Activated CD8-positive, alpha-beta T cell treated with anti-CD3 and anti-CD28 coated beads for 36 hours (primary cell): ENCODE measurements around the gene CHST13. TPM values are rescaled to one million over a fixed set of nuclear protein-coding genes. Genes with fewer than 3 reads are reported as not detected.

Source experiments
- ATAC-seq: fragments of 200-7000 bp; cut with Tn5 transposase; one replicate; pipeline ENCODE4 v1.10.0; 2021; ENCODE audit warnings: mild to moderate bottlenecking, moderate library complexity
- CTCF ChIA-PET: fragments of 350-600 bp; sonication (Branson Sonifier 250); formaldehyde crosslinking; loops from one replicate; lab custom pipeline; 2021; ENCODE audit warnings: antibody characterized with exemption; lab: Charles Lee
- POLR2A ChIA-PET: fragments of 350-600 bp; sonication (Branson Sonifier 250); formaldehyde crosslinking; loops from one replicate; lab custom pipeline; 2021; ENCODE audit warnings: antibody characterized with exemption; lab: Charles Lee
- DNase-seq: peaks from one replicate; pipeline ENCODE4 v3.0.0-alpha.2; 2020
- H3K27ac Mint-ChIP-seq: one replicate; pipeline ENCODE4 v1.8.0; 2021; ENCODE audit warnings: mild to moderate bottlenecking, mixed read lengths
- H3K27me3 Mint-ChIP-seq: one replicate; pipeline ENCODE4 v1.8.0; 2021; ENCODE audit warnings: mixed read lengths
- H3K36me3 Mint-ChIP-seq: one replicate; pipeline ENCODE4 v1.8.0; 2021; ENCODE audit warnings: low read depth, mixed read lengths
- H3K4me1 Mint-ChIP-seq: one replicate; pipeline ENCODE4 v1.8.0; 2021; ENCODE audit warnings: low read depth, mixed read lengths
- H3K4me3 Mint-ChIP-seq: one replicate; pipeline ENCODE4 v1.8.0; 2021; ENCODE audit warnings: mild to moderate bottlenecking, moderate library complexity, mixed read lengths
- H3K9me3 Mint-ChIP-seq: one replicate; pipeline ENCODE4 v1.8.0; 2021; ENCODE audit warnings: mixed read lengths
- intact Hi-C: fragments of 100-400 bp; cut with micrococcal nuclease; formaldehyde crosslinking; loops from one replicate; pipeline ENCODE4 v1.10.0; 2022
- total RNA-seq, 2 experiments: library from RNA; stranded (reverse); gene quantifications; one replicate each; pipeline ENCODE4 v1.2.3, GENCODE V29; 2021
- TF ChIP-seq, protein P1 (sequence below): fragments of 200-600 bp; IDR thresholded peaks from one replicate; pipeline ENCODE4 v1.8.0; 2022; ENCODE audit warnings: antibody characterized with exemption, mild to moderate bottlenecking

The CHST13 gene
- total RNA-seq, 2 experiments from 2014 or later = not detected

DNA sequence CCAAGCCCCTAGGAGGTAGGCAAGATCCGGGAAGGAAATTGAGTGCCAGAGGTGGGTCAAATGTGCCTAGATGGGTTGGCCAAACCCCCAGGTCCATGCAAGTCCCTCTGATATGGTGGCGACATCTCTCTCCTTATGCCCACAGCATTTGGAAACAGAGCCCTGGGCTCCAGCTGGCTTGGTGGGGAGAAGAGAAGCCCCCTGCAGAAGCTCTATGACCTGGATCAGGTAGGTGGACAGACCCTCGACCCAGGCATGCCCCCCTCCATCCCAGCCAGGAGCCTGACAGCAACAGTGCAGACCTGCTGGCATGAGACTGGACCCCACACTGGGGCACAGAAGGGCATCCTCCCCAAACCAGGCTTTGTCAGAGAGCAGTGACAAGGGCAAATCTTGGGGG is 12.2 kb downstream of the CHST13 start:
- ATAC-seq (no peak), DNase-seq (no peak)
- H3K27me3 Mint-ChIP-seq = peaks cover 4% of the 10 kb centered on the region
- POLR2A ChIA-PET = no interaction called here
- CTCF ChIA-PET = interaction anchor here (0.9 kb wide), 1 partner anchor 13 kb away, joined by 3 read pairs; no protein-coding TSS in a partner anchor
- no peak overlapping the region for H3K27ac Mint-ChIP-seq
- TF ChIP-seq, protein P1, sequence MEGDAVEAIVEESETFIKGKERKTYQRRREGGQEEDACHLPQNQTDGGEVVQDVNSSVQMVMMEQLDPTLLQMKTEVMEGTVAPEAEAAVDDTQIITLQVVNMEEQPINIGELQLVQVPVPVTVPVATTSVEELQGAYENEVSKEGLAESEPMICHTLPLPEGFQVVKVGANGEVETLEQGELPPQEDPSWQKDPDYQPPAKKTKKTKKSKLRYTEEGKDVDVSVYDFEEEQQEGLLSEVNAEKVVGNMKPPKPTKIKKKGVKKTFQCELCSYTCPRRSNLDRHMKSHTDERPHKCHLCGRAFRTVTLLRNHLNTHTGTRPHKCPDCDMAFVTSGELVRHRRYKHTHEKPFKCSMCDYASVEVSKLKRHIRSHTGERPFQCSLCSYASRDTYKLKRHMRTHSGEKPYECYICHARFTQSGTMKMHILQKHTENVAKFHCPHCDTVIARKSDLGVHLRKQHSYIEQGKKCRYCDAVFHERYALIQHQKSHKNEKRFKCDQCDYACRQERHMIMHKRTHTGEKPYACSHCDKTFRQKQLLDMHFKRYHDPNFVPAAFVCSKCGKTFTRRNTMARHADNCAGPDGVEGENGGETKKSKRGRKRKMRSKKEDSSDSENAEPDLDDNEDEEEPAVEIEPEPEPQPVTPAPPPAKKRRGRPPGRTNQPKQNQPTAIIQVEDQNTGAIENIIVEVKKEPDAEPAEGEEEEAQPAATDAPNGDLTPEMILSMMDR = no peak
- peaks cover 2% of the 10 kb centered on the region for H3K4me1 Mint-ChIP-seq
- H3K4me3 Mint-ChIP-seq = no peak overlapping the region
- no peaks in the 10 kb centered on the region for H3K36me3 Mint-ChIP-seq
- H3K9me3 Mint-ChIP-seq = no peaks in the 10 kb centered on the region
- intact Hi-C loops = no loop called here

DNA sequence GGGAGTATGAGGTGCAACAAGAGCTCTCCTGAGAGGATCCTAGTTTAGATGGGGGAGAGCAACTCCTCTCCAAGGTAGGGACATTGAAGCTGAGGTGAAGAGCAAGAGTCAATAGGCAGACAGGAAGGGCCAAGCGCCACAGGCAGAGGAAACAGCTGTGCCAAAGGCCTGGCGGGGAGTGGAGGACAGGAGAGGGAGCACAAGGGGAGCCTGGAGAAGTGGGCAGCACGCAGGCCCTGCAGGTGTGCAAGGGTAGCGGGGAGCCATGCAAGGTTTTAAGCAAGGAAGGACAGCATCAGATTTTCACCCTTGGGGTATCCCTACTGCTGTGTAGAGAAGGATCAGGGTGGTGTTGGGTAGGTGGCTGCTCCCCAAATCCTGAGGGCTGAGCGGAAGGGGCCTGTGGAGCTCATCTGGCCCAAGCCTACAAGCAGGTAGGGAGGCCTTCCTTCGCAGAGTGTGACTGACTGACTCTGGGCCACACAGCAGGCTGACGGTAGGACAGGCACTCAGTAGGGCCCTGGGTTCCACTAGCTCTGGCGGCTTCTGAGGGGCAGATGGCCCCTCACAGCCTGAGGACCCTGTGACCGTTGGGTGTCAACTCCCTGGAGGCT is 13.3 kb downstream of the CHST13 start:
- H3K27me3 Mint-ChIP-seq = peaks cover 4% of the 10 kb centered on the region
- CTCF ChIA-PET = interaction anchor here (1.7 kb wide), 1 partner anchor 15 kb away, joined by 6 read pairs; no protein-coding TSS in a partner anchor
- TF ChIP-seq, protein P1 = no peak
- H3K27ac Mint-ChIP-seq = no peak overlapping the region
- POLR2A ChIA-PET = no interaction called here
- H3K4me1 Mint-ChIP-seq = peaks cover 2% of the 10 kb centered on the region
- H3K4me3 Mint-ChIP-seq = no peak overlapping the region
- intact Hi-C loops = no loop called here
- DNase-seq = no peak
- no peak for ATAC-seq
- H3K36me3 Mint-ChIP-seq = no peaks in the 10 kb centered on the region
- H3K9me3 Mint-ChIP-seq = no peaks in the 10 kb centered on the region

DNA sequence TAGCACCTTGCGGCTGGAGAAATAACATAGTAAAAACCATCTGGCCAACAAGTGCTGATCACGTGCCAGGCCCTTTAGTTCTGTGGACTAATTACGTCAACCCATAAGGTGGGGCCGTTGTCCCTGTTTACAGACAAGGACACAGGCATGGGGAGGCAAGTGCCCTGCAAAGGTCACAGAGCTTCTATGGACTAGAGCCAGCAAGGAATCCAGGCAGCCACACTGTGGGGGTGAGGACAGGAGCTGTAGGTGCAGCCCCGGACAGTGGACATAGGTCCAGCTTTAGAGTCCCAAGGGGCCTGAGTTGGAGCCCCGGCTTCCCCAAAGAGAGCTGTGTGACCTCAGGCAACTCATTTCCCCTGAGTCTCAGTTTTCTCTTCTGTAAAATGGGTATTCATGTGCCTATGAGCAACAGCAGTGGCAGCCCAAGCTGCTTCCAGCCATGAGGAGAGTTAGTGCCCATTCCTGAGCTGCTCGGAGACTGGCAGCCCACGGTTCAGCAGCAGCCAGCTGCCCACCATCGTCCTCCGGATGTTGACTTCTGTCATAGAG is 13.9 kb downstream of the CHST13 start:
- Mint-ChIP-seq H3K36me3 (no peaks in the 10 kb centered on the region), H3K4me3 (no peak overlapping the region), H3K4me1 (peaks cover 2% of the 10 kb centered on the region), H3K9me3 (no peaks in the 10 kb centered on the region), H3K27me3 (peaks cover 4% of the 10 kb centered on the region), H3K27ac (no peak overlapping the region)
- intact Hi-C loops = no loop called here
- TF ChIP-seq, protein P1 = no peak
- DNase-seq = no peak
- POLR2A ChIA-PET = no interaction called here
- CTCF ChIA-PET = interaction anchor here (1.7 kb wide), 1 partner anchor 15 kb away, joined by 6 read pairs; no protein-coding TSS in a partner anchor
- no peak for ATAC-seq

DNA sequence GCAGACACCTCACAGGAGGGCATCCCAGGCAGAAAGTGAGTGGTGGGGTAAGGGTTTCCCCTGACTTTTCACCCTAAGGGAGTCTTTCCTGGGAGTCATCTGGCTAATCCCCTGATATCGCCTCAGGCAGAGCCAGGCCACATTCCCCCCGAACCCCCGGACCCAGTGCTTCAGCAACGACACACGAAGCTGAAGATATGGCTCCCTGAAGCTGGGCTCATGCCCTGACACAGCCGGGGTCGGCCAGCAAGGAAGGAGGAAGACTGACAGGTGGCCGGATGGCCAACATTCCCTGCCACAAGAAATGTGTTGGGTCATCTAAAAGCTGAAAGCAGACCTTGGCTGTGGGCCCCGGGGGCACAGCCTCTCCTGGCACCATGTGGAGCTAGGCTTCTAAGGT is 14.4 kb downstream of the CHST13 start:
- intact Hi-C loops = no loop called here
- Mint-ChIP-seq H3K36me3 (no peaks in the 10 kb centered on the region), H3K27ac (no peak overlapping the region), H3K4me3 (no peak overlapping the region), H3K27me3 (peaks cover 4% of the 10 kb centered on the region), H3K9me3 (no peaks in the 10 kb centered on the region), H3K4me1 (peaks cover 2% of the 10 kb centered on the region)
- ATAC-seq = no peak
- CTCF ChIA-PET = interaction anchor here (1.7 kb wide), 1 partner anchor 16 kb away, joined by 6 read pairs; no protein-coding TSS in a partner anchor
- POLR2A ChIA-PET = no interaction called here
- no peak for DNase-seq
- TF ChIP-seq, protein P1 = no peak

DNA sequence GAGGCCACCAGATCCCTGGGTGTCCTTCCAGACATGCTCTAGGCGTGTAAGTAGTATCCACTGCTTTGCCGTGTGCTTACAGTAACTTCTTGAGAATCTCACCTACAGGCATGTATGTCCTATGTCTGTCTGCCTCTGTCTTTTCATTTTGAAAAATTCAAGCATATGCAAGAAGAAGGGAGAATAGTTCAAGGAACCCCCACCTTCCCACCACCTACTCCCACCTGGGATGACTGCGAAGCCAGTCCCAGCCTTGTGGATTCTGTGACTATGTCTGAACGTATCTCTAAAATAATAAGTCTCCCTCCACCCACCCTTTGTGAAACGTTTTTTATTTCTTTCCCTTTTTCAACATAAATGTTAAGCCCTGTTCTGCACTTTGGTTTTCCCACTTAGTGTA is 15.0 kb downstream of the CHST13 start:
- TF ChIP-seq, protein P1 = no peak
- H3K9me3 Mint-ChIP-seq = no peaks in the 10 kb centered on the region
- peaks cover 2% of the 10 kb centered on the region for H3K4me1 Mint-ChIP-seq
- H3K27me3 Mint-ChIP-seq = peaks cover 4% of the 10 kb centered on the region
- DNase-seq = no peak
- no peaks in the 10 kb centered on the region for H3K36me3 Mint-ChIP-seq
- H3K4me3 Mint-ChIP-seq = no peak overlapping the region
- no peak for ATAC-seq
- intact Hi-C loops = no loop called here
- ChIA-PET POLR2A (no interaction called here), CTCF (interaction anchor here (1.7 kb wide), 1 partner anchor 16 kb away, joined by 6 read pairs; no protein-coding TSS in a partner anchor)
- H3K27ac Mint-ChIP-seq = no peak overlapping the region
